Measurements from ENCODE around the gene EBF4. TPM values are rescaled to one million over a fixed set of nuclear protein-coding genes. Genes with fewer than 3 reads are reported as not detected.

EBF4 gene
- total RNA-seq, 4 donors from 2014 or later: 1.3 to 7.5 (median 5.4) TPM

DNA sequence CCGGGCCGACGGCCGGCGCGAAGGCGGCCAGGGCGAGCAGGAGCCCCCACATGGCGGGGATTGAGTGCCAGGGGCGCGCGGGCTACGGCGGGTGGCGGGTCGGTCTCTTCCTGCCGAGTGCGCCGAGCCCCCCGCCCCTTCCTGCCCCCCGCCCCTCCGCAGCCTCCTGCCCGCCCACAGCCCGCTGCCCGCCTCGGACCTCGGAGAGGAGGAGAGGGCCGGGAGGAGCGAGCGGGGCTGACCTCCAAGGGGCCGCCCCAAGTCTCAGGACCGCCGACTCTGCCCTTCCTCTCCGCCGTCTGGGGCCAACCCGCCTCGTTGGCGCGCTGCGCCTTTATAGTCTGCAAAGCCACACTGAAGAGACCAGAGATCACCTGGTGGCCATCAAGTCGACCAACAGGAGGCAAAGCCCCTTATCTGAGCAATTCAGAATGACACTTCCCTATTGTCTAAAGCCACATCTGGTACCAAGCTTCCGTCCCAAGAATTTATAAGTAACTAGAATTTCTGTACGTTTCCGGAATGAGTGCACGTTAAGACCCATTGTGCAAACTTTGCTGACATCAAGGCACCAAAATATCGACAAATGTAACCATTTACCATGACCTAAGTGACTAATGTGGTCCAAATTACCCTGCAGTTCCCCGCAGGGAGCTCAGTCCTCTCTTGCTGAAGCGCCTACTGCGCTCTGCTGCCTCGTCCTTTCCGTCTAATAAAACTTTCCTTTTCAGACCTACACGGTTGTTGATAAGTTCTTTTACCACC, 108.1 kb downstream of the EBF4 start, which contains the start of gene CPXM1:
Gene CPXM1, minus strand, starts transcription at position 107 of the 765 bp plus-strand sequence. Its CDS starts 55 bp downstream, at position 52.
- no peak for TF ChIP-seq CTCF (IDR thresholded peaks at IDR 0.05)
- ATAC-seq (ENCODE audit: low FRiP score) (peak; percentile 53), DNase-seq (ENCODE audit: low spot score) (no peak)

- TF ChIP-seq CTCF (IDR thresholded peaks at IDR 0.05): no peak
- ATAC-seq (ENCODE audit: low FRiP score) (no peak), DNase-seq (ENCODE audit: low spot score) (no peak)
Measured at GRCh38 chr20:2801286-2801728, 108.7 kb downstream of the EBF4 start.

- TF ChIP-seq CTCF (IDR thresholded peaks at IDR 0.05): no peak
- ATAC-seq (ENCODE audit: low FRiP score): no peak
- no peak for DNase-seq (ENCODE audit: low spot score)
Measured at GRCh38 chr20:2804041-2804828, 111.7 kb downstream of the EBF4 start.

- TF ChIP-seq CTCF (IDR thresholded peaks at IDR 0.05): no peak
- no peak for DNase-seq (ENCODE audit: low spot score)
- peak; percentile 69 for ATAC-seq (ENCODE audit: low FRiP score)
Measured at GRCh38 chr20:2804852-2805688, 112.5 kb downstream of the EBF4 start.

GRCh38 chr20:2805689-2806350, 113.2 kb downstream of the EBF4 start:
- TF ChIP-seq CTCF (IDR thresholded peaks at IDR 0.05): no peak
- no peak for ATAC-seq (ENCODE audit: low FRiP score)

DNA sequence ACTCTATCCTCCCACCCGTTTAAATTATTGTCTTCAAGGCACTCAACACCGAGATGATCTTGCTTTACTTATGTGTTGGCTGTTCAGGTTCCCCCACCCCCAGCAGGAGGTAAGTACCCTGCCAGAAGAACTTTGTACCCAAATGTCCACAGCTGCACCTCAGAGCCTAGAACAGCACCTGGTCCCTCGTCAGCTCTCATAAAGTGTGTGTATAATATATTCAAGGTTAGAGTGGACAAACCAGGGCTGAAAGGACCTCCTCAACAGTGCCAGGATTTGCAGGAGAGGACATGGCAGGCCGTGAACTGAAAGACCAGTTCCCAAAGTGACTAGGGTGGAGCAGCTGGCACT, 113.7 kb downstream of the EBF4 start:
- DNase-seq (ENCODE audit: low spot score) (no peak), ATAC-seq (ENCODE audit: low FRiP score) (no peak)
- no peak for TF ChIP-seq CTCF (IDR thresholded peaks at IDR 0.05)

More at GRCh38 chr20:2805689-2806350, 113.2 kb downstream of the EBF4 start:
- no peak for DNase-seq (ENCODE audit: low spot score)
